Endothelial cell (in vitro differentiated cells): ENCODE data around the gene SLC2A9. TPM values are rescaled to one million over a fixed set of nuclear protein-coding genes. Genes with fewer than 3 reads are reported as not detected.

Experiments used
- DNase-seq: peaks from one replicate; pipeline ENCODE4 v3.0.0; 2021; ENCODE audit warnings: low spot score
- H3K27ac Mint-ChIP-seq: one replicate; pipeline ENCODE4 v1.8.0; 2021; ENCODE audit warnings: mixed read lengths, inconsistent platforms; ENCODE audit not compliant: unreplicated experiment
- H3K27me3 Mint-ChIP-seq: one replicate; pipeline ENCODE4 v1.8.0; 2021; ENCODE audit warnings: mild to moderate bottlenecking, moderate library complexity, mixed read lengths, inconsistent platforms; ENCODE audit not compliant: unreplicated experiment
- H3K36me3 Mint-ChIP-seq: one replicate; pipeline ENCODE4 v1.8.0; 2021; ENCODE audit warnings: mild to moderate bottlenecking, low read depth, mixed read lengths, inconsistent platforms; ENCODE audit not compliant: unreplicated experiment
- H3K4me1 Mint-ChIP-seq: one replicate; pipeline ENCODE4 v1.8.0; 2021; ENCODE audit warnings: mild to moderate bottlenecking, mixed read lengths, inconsistent platforms; ENCODE audit not compliant: unreplicated experiment
- H3K4me3 Mint-ChIP-seq: one replicate; pipeline ENCODE4 v1.8.0; 2021; ENCODE audit warnings: mild to moderate bottlenecking, mixed read lengths, inconsistent platforms; ENCODE audit not compliant: unreplicated experiment
- H3K9me3 Mint-ChIP-seq: one replicate; pipeline ENCODE4 v1.8.0; 2021; ENCODE audit warnings: mixed read lengths, inconsistent platforms; ENCODE audit not compliant: unreplicated experiment
- total RNA-seq: library from RNA; stranded (reverse); fragmentation: NEBNext Ultra II Directional; extraction: Animal tissue kit (Norgen Biotek cat#: 25700); gene quantifications from one replicate; pipeline ENCODE4 v1.2.1, GENCODE V29; 2021; ENCODE audit not compliant: unreplicated experiment
- TF ChIP-seq, protein P1 (sequence below): fragments of 200-600 bp; sonication (generic); IDR thresholded peaks from one replicate; pipeline ENCODE4 v1.5.0; 2021; ENCODE audit warnings: antibody characterized with exemption; ENCODE audit not compliant: unreplicated experiment

SLC2A9 gene
- total RNA-seq, 1 donor from 2014 or later, result 0.72 TPM

DNA sequence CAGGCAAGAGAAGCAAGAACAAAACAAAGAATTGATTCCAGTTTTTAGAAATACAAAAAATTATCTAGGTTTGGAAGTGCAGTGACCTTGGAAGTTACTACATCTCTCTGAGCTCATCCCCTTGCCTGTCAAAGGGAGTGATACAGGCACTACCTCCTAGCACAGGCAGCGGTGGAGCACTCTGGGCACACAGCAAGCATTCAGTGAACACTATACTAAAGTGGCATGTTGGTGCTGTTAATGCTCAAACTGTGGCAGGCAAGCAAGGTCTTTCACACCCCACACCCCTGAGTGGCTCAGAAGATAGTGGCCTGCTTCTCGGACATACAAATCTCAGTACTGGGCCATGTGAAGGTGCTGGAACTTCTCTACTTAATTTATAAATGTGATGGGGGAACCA is 188.7 kb downstream of the SLC2A9 start:
- H3K27ac Mint-ChIP-seq, result no peak overlapping the region
- H3K4me3 Mint-ChIP-seq, result no peak overlapping the region

DNA sequence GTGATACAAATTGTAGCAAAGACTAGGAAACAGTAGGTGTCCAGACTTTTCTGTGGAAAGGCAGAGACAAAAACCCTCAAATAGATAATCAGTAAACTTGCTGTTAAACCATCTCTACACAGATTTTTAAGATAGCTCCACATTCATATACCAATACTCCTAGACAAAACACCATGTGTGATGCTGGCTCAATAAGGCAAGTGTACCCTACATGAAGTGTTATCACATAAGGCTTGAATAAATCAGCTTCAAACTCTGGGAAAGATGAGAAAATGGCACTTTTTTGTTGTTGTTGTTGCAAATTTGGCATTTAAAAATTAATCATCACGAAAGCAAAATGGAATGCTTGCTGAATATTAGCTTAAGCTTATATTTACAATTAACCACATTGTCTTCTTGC is 194.7 kb downstream of the SLC2A9 start:
- Mint-ChIP-seq H3K4me3 (no peak overlapping the region), H3K36me3 (no peaks in the 10 kb centered on the region), H3K9me3 (no peaks in the 10 kb centered on the region), H3K4me1 (no peaks in the 10 kb centered on the region), H3K27ac (no peak overlapping the region), H3K27me3 (peaks cover 2% of the 10 kb centered on the region)
- DNase-seq, result no peak
- TF ChIP-seq, protein P1, sequence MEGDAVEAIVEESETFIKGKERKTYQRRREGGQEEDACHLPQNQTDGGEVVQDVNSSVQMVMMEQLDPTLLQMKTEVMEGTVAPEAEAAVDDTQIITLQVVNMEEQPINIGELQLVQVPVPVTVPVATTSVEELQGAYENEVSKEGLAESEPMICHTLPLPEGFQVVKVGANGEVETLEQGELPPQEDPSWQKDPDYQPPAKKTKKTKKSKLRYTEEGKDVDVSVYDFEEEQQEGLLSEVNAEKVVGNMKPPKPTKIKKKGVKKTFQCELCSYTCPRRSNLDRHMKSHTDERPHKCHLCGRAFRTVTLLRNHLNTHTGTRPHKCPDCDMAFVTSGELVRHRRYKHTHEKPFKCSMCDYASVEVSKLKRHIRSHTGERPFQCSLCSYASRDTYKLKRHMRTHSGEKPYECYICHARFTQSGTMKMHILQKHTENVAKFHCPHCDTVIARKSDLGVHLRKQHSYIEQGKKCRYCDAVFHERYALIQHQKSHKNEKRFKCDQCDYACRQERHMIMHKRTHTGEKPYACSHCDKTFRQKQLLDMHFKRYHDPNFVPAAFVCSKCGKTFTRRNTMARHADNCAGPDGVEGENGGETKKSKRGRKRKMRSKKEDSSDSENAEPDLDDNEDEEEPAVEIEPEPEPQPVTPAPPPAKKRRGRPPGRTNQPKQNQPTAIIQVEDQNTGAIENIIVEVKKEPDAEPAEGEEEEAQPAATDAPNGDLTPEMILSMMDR, result no peak

More for the DNA sequence above, 188.7 kb downstream of the SLC2A9 start:
- H3K4me1 Mint-ChIP-seq, result no peaks in the 10 kb centered on the region
- H3K9me3 Mint-ChIP-seq, result no peaks in the 10 kb centered on the region
- peaks cover 3% of the 10 kb centered on the region for H3K36me3 Mint-ChIP-seq
- TF ChIP-seq, protein P1, result no peak
- H3K27me3 Mint-ChIP-seq, result peaks cover 1% of the 10 kb centered on the region
- no peak for DNase-seq

DNA sequence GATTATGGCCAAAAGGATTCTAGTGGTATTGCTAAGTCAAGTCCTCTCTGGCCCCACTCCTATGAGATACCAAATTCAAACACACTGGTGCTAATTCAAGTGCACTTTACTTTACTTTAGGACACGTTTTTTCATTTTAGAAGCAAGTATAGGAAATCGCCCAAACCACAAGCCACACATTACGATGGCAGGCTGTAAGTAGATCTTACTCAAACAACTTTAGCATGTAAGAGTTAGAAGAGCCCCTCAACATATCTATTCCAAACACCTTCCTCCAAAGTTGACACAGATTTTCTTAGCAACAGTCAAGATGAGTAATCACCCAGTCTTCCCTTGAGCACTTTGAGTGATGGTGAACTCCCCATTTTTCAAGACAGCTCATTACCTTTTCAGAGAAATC is 196.2 kb downstream of the SLC2A9 start:
- TF ChIP-seq, protein P1, result no peak
- H3K9me3 Mint-ChIP-seq, result no peaks in the 10 kb centered on the region

DNA sequence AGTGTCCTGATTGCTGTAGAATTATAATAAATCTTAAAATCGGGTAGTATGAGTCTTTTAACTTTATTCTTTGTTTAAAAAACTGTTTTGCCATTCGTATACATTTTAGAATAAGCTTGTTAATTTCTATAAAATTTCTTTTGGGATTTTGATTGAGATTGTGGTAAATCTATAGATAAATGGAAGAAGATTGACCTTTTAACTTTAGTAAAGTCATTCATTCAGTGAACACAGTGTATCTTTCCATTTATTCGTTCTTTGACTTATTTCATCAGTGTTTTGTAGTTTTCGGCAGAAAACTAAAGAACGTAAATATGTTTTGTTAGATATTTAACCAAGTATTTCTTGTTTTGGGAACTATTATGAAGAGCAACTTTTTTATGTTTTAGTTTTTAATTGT is 201.0 kb downstream of the SLC2A9 start:
- Mint-ChIP-seq H3K4me3 (no peak overlapping the region), H3K36me3 (no peaks in the 10 kb centered on the region), H3K9me3 (no peaks in the 10 kb centered on the region), H3K27me3 (peaks cover 2% of the 10 kb centered on the region), H3K27ac (no peak overlapping the region), H3K4me1 (no peaks in the 10 kb centered on the region)
- no peak for DNase-seq
- TF ChIP-seq, protein P1, result no peak

More for the DNA sequence above, 196.2 kb downstream of the SLC2A9 start:
- H3K36me3 Mint-ChIP-seq, result no peaks in the 10 kb centered on the region
- H3K27me3 Mint-ChIP-seq, result peaks cover 2% of the 10 kb centered on the region
- no peaks in the 10 kb centered on the region for H3K4me1 Mint-ChIP-seq
- DNase-seq, result no peak
- H3K27ac Mint-ChIP-seq, result no peak overlapping the region
- H3K4me3 Mint-ChIP-seq, result no peak overlapping the region

DNA sequence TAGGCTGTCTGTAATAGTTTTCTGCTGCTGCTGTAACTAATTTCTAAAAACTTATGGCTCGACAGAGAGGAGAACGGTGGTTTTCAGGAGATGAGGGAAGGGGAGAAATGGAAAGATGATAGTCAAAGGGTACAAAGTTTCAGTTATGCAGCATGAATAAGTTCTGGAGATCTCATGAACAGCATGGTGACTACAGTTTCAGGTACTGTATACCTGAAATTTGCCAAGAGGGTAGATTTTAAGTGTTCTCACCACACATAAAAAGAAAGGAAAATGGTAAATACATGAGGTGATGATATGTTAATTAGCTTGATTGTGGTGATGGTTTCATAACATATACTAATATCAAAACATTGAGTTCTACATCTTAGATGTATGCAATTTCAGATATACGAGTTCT is 205.0 kb downstream of the SLC2A9 start:
- Mint-ChIP-seq H3K27ac (no peak overlapping the region), H3K27me3 (no peaks in the 10 kb centered on the region), H3K4me1 (no peaks in the 10 kb centered on the region), H3K4me3 (no peak overlapping the region), H3K9me3 (no peaks in the 10 kb centered on the region), H3K36me3 (no peaks in the 10 kb centered on the region)
- DNase-seq, result no peak
- TF ChIP-seq, protein P1, result no peak
